ENCODE data around the gene CAPS2. TPM values are rescaled to one million over a fixed set of nuclear protein-coding genes. Genes with fewer than 3 reads are reported as not detected.

Gene CAPS2
- total RNA-seq, 1 experiment from 2014 or later: 4.2 TPM

DNA sequence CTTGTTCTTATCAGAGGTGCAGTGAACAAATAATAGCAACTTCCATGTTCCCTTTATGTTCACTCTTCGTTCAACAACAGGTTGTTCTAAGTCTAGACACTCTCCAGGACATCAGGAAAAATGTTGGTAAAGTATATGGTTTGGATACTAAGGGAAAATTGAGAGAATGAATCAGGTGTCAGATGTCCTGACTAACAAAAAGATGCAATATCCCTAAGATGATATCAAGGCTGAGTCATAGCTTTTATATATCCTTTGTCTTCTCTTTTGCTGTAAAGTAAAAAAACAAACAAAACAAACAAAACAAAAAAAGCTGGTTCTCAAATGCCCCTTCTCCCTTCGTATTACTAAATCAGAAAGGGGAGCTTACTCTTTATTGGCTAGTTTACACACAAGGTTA is 15.4 kb upstream of the CAPS2 start (continued):
- TF ChIP-seq, protein P1, sequence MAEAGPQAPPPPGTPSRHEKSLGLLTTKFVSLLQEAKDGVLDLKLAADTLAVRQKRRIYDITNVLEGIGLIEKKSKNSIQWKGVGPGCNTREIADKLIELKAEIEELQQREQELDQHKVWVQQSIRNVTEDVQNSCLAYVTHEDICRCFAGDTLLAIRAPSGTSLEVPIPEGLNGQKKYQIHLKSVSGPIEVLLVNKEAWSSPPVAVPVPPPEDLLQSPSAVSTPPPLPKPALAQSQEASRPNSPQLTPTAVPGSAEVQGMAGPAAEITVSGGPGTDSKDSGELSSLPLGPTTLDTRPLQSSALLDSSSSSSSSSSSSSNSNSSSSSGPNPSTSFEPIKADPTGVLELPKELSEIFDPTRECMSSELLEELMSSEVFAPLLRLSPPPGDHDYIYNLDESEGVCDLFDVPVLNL (CRISPR knock-in tag; IDR thresholded peaks at IDR 0.05; ENCODE audit: borderline replicate concordance, low read depth): no peak
- no peak for TF ChIP-seq ZNF232 (CRISPR knock-in tag; IDR thresholded peaks at IDR 0.05)
- TF ChIP-seq, protein P2, sequence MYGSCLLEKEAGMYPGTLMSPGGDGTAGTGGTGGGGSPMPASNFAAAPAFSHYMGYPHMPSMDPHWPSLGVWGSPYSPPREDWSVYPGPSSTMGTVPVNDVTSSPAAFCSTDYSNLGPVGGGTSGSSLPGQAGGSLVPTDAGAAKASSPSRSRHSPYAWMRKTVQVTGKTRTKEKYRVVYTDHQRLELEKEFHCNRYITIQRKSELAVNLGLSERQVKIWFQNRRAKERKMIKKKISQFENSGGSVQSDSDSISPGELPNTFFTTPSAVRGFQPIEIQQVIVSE (CRISPR knock-in tag; IDR thresholded peaks at IDR 0.05; ENCODE audit: borderline replicate concordance): no peak
- no peak for TF ChIP-seq MAX (CRISPR knock-in tag; IDR thresholded peaks at IDR 0.05)

GRCh38 chr12:75341873-75342272 is 11.7 kb upstream of the CAPS2 start:
- H3K4me3 Mint-ChIP-seq: no peak overlapping the region
- ATAC-seq: no peak

GRCh38 chr12:75337905-75338304 is 7.8 kb upstream of the CAPS2 start:
- ChIA-PET POLR2A (no interaction called here), CTCF (no interaction called here)
- ATAC-seq (no peak), DNase-seq (ENCODE audit: low spot score) (no peak)
- H3K9me3 Mint-ChIP-seq: peaks cover 12% of the 10 kb centered on the region
- no peak overlapping the region for H3K4me3 Mint-ChIP-seq
- no peak for TF ChIP-seq TEAD4 (CRISPR knock-in tag; IDR thresholded peaks at IDR 0.05)
- TF ChIP-seq, protein P3, sequence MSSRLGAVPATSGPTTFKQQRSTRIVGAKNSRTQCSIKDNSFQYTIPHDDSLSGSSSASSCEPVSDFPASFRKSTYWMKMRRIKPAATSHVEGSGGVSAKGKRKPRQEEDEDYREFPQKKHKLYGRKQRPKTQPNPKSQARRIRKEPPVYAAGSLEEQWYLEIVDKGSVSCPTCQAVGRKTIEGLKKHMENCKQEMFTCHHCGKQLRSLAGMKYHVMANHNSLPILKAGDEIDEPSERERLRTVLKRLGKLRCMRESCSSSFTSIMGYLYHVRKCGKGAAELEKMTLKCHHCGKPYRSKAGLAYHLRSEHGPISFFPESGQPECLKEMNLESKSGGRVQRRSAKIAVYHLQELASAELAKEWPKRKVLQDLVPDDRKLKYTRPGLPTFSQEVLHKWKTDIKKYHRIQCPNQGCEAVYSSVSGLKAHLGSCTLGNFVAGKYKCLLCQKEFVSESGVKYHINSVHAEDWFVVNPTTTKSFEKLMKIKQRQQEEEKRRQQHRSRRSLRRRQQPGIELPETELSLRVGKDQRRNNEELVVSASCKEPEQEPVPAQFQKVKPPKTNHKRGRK (CRISPR knock-in tag; IDR thresholded peaks at IDR 0.05; ENCODE audit: borderline replicate concordance): no peak
- TF ChIP-seq ETV6 (CRISPR knock-in tag; IDR thresholded peaks at IDR 0.05): no peak
- TF ChIP-seq PRRX2 (CRISPR knock-in tag; IDR thresholded peaks at IDR 0.05): no peak
- TF ChIP-seq JAZF1 (CRISPR knock-in tag; IDR thresholded peaks at IDR 0.05): no peak
- TF ChIP-seq MYBL2 (CRISPR knock-in tag; IDR thresholded peaks at IDR 0.05): no peak
- TF ChIP-seq ZNF396 (CRISPR knock-in tag; IDR thresholded peaks at IDR 0.05; ENCODE audit: borderline replicate concordance): no peak
- TF ChIP-seq ATF1 (CRISPR knock-in tag; IDR thresholded peaks at IDR 0.05): no peak
- no peak for TF ChIP-seq NFATC4 (CRISPR knock-in tag; IDR thresholded peaks at IDR 0.05)
- no peaks in the 10 kb centered on the region for H3K27me3 Mint-ChIP-seq (ENCODE audit: low read depth)
- H3K4me1 Mint-ChIP-seq: peaks cover 9% of the 10 kb centered on the region
- H3K27ac Mint-ChIP-seq: no peak overlapping the region
- H3K36me3 Mint-ChIP-seq: no peaks in the 10 kb centered on the region

More at GRCh38 chr12:75341873-75342272, 11.7 kb upstream of the CAPS2 start:
- TF ChIP-seq NFATC4 (CRISPR knock-in tag; IDR thresholded peaks at IDR 0.05) (no peak), E2F1 (CRISPR knock-in tag; IDR thresholded peaks at IDR 0.05) (no peak), TEAD1 (CRISPR knock-in tag; IDR thresholded peaks at IDR 0.05) (no peak), HMGXB4 (CRISPR knock-in tag; IDR thresholded peaks at IDR 0.05) (no peak), OVOL2 (CRISPR knock-in tag; IDR thresholded peaks at IDR 0.05; ENCODE audit: borderline replicate concordance) (no peak), EMX1 (CRISPR knock-in tag; IDR thresholded peaks at IDR 0.05) (no peak)
- TF ChIP-seq, protein P4, sequence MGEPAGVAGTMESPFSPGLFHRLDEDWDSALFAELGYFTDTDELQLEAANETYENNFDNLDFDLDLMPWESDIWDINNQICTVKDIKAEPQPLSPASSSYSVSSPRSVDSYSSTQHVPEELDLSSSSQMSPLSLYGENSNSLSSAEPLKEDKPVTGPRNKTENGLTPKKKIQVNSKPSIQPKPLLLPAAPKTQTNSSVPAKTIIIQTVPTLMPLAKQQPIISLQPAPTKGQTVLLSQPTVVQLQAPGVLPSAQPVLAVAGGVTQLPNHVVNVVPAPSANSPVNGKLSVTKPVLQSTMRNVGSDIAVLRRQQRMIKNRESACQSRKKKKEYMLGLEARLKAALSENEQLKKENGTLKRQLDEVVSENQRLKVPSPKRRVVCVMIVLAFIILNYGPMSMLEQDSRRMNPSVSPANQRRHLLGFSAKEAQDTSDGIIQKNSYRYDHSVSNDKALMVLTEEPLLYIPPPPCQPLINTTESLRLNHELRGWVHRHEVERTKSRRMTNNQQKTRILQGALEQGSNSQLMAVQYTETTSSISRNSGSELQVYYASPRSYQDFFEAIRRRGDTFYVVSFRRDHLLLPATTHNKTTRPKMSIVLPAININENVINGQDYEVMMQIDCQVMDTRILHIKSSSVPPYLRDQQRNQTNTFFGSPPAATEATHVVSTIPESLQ (CRISPR knock-in tag; IDR thresholded peaks at IDR 0.05): no peak
- TF ChIP-seq, protein P5, sequence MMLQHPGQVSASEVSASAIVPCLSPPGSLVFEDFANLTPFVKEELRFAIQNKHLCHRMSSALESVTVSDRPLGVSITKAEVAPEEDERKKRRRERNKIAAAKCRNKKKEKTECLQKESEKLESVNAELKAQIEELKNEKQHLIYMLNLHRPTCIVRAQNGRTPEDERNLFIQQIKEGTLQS (CRISPR knock-in tag; conservative IDR thresholded peaks at IDR 0.05): no peak
- H3K36me3 Mint-ChIP-seq: no peaks in the 10 kb centered on the region
- DNase-seq (ENCODE audit: low spot score): no peak
- POLR2A ChIA-PET: no interaction called here
- no peak overlapping the region for H3K27ac Mint-ChIP-seq
- CTCF ChIA-PET: no interaction called here
- H3K4me1 Mint-ChIP-seq: 0 out of 2 replicates have a peak, but pooled peaks cover 4% of the 10 kb centered on the region
- peaks cover 12% of the 10 kb centered on the region for H3K9me3 Mint-ChIP-seq
- H3K27me3 Mint-ChIP-seq (ENCODE audit: low read depth): no peaks in the 10 kb centered on the region

Data from WTC11 (cell line).